ENCODE measurements around the gene FBLN2. TPM values are rescaled to one million over a fixed set of nuclear protein-coding genes. Genes with fewer than 3 reads are reported as not detected.

FBLN2 gene
- total RNA-seq, 1 donor from 2014 or later, result 9.4 TPM

DNA sequence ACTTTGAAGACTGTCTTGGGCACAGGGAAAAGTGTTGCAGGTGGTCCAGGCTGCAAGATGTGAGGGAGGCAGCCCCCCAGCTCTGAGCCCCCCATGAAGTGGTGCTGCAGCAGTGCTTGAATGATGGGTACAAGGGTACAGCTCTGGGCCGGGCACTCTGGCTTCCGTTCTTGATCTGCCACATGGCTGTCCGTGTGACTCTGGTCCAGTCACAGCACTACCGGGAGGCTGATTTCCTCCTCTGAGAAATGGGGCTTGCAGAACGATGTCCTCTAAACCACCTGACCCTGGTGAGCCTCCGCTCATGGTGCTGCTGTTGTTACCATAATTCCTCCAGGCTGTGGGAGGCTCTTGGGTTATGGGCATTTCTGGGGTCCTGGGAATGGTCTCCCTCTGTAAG, 75.1 kb downstream of the FBLN2 start:
- DNase-seq (ENCODE audit: low read depth), result no peak

DNA sequence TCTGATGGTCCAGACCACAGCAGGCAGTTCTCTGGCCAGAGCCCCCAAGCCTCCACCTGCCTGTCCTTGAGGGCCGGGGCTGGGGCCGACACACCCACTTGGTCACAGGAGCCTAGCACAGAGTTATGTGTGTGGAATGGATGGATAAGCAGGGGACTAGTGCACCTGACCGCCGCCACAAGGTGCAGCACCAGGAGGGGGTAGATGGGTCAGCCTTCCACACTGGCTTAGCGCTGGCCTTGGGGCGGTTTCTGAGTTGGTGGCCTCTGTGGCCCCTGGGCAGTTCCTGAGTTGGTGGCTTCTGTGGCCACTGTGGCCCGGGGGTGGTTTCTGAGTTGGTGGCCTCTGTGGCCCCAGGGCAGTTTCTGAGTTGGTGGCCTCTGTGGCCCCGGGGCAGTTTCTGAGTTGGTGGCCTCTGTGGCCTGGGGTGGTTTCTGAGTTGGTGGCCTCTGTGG, 75.8 kb downstream of the FBLN2 start:
- DNase-seq (ENCODE audit: low read depth), result no peak

DNA sequence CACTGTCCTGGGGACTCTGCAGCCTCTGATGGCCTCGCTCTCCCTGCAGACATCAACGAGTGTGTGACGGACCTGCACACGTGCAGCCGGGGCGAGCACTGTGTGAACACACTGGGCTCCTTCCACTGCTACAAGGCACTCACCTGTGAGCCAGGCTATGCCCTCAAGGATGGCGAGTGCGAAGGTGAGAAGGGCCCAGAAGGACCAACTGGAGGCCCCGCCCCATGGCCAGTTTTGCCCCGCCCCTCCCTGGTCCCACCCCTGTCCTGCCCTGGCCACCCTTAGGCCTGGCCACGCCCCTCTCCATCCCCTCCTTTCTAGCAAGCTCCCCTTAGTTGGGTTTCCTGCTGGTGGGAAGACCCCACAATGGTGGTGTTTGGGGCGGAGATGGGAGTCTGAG, 77.5 kb downstream of the FBLN2 start:
- no peak for DNase-seq (ENCODE audit: low read depth)

DNA sequence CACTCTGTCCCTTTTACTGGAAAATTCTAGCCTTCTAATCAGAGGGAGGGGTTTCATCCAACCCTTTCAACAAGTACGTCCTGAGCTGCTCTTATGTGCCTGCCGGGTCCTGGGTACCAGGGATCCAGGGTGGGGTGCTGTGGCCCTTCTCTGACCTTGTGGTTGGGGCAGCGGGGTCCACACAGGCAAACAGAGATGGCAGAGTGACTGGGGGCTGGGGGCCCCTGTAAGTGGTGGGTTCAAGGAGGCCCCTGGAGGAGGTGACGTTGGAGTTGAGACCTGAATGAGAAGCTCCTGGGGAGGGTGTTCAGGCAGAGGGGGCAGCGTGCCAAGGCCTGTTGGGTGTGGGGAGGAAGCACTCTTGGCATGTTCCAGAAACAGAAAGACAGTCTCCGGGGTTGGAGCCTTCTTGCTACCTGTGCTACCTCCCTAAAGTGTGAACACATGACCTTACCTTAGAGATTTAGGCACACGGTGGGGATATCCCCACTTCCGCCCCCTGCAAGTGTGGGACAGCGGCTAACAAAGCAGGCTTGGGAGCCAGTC, 78.1 kb downstream of the FBLN2 start:
- DNase-seq (ENCODE audit: low read depth), result no peak

DNA sequence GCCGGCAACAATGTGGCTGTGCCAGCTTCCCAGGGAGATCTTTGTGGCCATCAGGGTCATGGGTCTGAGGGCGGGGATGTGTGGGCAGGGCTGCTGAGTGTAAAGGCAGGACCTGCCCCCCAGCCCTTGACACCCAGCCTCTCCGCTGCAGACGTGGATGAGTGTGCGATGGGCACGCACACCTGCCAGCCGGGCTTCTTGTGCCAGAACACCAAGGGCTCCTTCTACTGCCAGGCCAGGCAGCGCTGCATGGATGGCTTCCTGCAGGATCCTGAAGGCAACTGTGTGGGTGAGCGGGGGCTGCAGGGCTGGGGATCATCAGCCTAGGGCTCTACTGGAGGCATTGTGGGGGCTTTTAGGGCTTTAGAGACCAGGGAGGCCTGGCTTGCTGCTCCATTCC, 78.8 kb downstream of the FBLN2 start:
- DNase-seq (ENCODE audit: low read depth), result no peak

DNA sequence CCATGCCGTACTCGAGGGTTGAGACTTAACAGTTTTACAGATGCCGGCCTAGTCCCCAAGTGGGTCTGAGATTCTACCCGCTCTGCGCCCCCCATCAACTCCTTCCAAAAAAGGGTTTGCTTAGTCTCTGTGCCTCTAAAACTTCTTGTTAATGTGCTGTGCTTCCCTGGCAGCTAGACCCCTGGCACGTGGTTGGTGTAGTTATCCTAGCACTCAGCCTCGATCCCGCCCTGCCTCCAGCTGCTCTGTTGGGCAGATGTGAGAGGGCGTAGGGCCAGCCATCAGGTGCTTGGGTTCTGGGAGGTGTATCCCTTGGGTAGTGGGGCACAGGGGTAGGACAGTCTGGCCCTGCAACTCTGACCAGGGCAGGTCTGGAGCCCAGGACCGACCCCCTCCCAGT, 79.5 kb downstream of the FBLN2 start:
- no peak for DNase-seq (ENCODE audit: low read depth)

DNA sequence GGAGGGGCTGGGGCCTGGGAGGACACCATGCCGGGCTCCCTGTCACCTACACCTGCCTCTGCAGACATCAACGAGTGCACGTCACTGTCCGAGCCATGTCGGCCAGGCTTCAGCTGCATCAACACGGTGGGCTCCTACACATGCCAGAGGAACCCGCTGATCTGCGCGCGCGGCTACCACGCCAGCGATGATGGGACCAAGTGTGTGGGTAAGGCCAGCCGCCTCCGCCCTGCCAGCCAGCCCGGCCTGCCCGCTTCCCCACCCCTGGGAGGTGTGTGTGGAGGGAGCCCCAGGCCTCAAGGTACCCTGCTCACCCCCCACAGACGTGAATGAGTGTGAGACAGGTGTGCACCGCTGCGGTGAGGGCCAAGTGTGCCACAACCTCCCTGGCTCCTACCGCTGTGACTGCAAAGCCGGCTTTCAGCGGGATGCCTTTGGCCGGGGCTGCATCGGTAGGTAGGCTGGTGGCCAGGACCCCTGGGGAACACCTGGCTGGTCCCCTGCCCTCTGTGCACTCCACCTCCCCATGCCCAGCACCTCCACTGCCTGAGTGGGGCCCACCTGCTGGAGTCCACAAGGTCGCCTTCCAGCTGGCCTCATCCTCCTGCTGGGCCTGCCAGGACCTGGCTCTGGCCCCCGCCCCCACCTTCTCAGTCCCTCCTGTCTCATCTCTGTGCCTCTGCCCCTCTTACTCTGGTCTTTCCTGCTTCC, 80.1 kb downstream of the FBLN2 start:
- no peak for DNase-seq (ENCODE audit: low read depth)

DNA sequence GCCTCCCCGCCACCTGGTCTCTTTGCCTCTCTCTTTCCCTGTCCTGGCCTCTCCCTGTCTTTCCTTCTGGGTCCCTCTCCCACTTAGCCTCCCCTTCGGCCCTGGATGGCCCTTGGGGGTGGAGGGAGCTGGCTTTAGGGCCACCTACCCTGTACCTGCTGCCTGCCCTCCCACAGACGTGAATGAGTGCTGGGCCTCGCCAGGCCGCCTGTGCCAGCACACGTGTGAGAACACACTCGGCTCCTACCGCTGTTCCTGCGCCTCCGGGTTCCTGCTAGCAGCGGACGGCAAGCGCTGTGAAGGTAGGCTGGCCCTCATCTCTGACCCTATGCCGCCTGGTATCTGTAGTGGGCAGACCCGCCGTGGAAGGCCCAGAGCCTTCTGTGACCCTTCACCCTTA, 80.7 kb downstream of the FBLN2 start:
- no peak for DNase-seq (ENCODE audit: low read depth)

DNA sequence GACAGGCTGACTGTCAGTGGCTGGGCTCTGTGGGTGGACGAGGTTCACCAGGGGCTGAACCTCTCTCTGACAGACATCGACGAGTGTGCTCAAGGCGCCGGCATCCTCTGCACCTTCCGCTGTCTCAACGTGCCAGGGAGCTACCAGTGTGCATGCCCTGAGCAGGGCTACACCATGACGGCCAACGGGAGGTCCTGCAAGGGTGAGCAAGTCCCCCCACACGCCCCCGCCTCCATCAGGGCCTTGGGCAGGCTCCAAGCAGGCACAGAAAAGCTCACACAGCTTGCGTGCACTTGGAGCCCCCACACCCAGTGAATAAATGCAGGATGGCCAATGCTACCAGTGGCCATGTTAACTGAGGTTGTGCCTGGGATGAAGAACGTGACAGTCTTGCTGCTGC, 82.3 kb downstream of the FBLN2 start:
- no peak for DNase-seq (ENCODE audit: low read depth)

DNA sequence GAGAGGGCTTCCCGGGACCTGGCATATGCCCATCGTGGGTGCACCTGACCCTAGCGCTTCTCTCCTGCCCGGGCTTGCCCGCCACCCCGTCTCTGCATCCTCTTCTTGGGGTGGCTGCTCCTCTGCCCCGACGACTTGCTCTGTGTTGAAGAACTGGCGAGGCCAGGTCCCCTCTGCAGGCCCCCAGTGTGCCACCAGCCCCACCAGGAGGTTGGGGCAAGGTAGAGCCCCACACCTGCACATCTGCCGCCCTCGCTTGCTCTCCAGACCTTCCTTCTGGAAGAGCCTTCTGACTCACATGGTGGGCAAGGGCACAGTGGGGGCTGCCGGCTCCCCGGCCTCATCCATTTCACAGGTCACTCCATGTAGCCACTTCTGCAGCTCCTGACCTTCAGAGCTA, 84.3 kb downstream of the FBLN2 start:
- DNase-seq (ENCODE audit: low read depth), result no peak

DNA sequence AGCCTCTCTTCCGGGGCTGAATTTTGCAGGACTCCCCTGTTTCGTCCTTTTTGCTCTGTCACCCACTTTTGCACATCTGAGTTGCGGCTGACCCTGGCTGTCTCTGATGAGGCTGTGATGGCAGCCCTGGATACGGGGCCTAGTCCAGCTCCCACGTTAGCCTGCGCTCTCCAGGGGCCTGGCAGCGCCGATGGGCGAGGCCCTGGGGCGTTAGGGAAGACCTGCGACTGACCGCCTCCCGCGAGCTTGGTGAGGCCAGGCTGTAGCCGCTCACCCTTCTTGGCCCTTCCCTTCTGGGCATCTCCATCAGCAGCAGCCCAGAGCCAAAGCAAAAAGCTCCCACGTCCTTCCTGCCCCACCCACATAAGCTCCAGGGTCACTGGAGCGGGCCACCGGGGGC, 85.2 kb downstream of the FBLN2 start:
- DNase-seq (ENCODE audit: low read depth), result no peak

DNA sequence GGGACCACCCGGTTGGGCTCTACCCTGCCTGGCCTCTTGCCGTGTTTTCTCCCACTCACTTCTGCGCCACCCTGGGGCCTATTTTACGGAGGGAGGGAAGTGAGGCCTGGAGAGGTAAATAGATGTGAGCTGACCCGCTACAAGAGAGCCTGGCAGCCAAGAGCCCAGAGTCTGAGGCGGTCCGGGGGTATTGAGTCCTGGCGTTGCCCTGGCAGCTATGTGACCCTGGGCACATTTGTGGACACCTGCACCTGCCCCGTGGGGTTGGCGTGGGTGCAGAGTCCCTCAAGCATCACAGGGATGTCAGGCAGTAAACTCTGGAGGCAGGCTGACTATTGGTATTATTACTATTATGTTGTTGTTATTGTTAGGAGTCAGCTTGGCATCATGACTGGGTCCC, 85.7 kb downstream of the FBLN2 start:
- no peak for DNase-seq (ENCODE audit: low read depth)

DNA sequence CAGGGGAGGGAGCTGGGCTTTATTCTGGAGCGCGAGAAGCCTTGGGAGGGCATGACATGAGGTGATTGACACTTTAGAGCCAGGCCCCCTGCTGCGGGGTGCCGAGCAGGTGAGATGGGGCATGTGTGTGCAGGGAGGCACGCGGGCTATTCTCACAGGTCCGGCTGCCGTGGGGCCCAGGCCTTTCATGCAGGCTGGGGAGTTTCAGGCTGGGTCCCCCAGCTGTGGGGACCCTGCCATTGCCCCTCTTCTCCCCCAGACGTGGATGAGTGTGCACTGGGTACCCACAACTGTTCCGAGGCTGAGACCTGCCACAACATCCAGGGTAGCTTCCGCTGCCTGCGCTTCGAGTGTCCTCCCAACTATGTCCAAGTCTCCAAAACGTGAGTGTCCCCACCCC, 87.3 kb downstream of the FBLN2 start:
- no peak for DNase-seq (ENCODE audit: low read depth)

DNA sequence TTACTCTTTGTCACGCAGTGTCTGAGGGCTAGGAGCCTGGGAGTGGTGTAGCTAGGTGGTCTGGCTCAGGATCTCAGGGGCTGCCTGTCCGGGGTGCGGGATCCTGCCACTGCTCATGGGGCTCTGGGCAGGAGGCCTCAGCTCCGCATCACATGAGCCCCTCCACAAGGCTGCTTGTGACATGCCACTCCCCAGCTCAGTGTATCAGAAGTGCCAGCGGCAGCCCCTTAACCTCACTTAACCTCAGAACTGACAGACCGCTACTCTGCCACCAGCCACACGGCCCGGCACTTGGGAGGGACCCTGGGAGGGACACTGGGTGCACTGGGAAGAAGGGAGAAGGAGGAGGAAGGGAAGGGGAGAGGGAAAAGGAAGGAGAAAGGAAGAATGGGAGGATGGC, 87.9 kb downstream of the FBLN2 start:
- no peak for DNase-seq (ENCODE audit: low read depth)

DNA sequence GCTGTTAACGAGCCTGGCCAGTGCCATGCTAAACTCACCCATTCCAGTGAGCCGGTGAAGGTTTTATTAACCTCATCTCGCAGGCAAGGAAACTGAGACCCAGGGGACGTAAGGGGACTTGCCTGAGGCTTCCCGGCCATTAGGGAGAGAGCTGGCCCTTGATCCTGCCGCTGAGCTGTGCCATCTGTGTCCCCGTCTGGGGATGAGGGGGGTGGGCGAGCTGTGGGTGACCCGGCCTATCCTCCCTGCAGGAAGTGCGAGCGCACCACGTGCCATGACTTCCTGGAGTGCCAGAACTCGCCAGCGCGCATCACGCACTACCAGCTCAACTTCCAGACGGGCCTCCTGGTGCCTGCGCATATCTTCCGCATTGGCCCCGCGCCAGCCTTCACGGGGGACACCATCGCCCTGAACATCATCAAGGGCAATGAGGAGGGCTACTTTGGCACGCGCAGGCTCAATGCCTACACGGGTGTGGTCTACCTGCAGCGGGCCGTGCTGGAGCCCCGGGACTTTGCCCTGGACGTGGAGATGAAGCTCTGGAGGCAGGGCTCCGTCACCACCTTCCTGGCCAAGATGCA, 88.5 kb downstream of the FBLN2 start:
- DNase-seq (ENCODE audit: low read depth), result no peak

DNA sequence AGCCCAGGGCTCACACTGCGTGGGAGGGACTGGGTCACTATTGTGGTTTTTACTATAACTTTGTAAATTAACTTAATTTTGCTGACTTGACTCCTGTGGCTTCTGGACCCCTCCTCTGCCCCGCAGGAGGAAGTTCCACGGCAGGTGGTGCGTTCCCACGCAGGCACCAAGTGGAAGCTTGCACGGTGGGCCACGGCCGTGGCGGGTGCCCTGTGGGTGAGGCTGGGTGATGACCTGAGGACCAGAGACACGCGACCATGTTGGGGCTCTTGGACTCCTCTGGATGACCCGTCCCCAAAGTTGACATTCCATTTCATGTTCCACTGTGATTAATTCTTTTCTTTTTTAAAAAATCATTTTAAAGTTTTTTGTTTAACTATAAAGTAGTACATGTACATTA, 89.0 kb downstream of the FBLN2 start:
- no peak for DNase-seq (ENCODE audit: low read depth)

DNA sequence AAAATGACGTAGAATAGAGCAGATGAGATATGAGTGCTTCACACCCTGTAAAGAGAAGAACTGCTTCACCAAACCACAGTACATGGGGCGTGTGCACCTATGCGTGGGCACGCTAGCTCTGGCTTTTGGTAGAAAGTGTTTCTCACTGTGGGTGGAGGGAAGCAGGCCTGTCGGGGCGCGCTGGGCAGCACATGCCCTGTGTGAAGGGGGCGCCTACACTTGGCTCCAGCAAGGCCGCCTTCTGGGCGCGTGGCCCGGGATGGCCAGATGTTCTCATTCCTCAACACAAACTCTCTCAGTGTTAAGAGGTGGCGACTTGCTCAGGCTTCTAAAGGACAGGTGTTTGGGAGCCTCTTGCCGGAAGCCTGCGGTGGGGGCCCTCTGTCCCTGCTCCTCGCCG, 90.0 kb downstream of the FBLN2 start:
- no peak for DNase-seq (ENCODE audit: low read depth)

DNA sequence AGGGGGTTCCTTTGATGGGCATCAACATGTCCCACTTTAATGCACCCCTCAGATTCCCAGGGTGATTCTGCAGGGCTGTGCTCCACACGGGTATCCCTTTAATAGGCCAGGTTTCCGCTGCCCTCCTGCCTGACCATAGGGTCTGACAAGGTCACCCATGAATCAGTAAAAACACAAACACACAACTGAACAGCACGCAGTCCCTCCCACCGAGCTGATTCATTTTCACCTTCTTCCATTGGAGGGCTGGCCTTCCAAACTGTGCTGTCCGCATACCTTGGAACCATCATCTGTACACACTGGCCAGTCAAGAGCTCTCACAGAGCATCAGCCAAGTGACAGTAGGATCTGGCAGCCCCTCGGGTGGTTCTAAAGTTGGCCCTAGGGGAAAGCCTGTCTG, 93.7 kb downstream of the FBLN2 start:
- DNase-seq (ENCODE audit: low read depth), result no peak

DNA sequence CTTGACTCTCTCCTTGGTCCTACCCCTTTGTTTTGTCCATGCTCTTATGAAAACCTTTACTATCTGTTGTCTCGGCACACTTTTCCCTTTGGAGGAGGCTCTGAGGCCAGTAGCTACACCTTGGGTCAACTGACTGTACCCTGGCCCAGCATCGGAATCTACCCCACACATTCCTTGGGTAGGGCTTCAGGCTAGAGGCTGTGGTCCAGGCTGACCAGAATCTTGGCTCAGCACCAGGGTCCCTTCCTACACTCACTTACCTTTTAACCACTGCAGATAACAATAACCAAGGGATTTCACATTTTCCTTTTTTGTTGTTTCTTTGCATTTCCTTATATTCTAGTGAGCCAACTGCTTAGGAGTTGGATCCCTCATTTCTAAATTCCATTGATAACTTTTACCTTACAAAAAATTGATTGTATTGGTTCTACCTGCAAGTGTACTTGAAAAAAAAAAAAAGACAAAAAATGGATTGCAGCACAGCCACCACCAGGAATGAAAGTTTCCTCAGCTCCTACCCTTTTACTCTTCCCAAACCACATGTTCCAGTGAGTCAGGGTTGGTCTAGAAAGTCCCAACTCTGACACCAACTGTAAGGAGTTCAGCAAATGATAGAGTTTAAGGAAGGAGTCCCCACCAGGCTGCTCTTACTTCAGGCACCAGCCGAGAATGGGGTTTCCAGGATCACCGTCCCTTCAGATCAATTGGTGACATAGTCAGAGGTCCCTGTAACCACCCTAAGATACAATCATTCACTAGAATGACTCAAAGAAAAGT, 95.6 kb downstream of the FBLN2 start:
- DNase-seq (ENCODE audit: low read depth), result peak; percentile 33

DNA sequence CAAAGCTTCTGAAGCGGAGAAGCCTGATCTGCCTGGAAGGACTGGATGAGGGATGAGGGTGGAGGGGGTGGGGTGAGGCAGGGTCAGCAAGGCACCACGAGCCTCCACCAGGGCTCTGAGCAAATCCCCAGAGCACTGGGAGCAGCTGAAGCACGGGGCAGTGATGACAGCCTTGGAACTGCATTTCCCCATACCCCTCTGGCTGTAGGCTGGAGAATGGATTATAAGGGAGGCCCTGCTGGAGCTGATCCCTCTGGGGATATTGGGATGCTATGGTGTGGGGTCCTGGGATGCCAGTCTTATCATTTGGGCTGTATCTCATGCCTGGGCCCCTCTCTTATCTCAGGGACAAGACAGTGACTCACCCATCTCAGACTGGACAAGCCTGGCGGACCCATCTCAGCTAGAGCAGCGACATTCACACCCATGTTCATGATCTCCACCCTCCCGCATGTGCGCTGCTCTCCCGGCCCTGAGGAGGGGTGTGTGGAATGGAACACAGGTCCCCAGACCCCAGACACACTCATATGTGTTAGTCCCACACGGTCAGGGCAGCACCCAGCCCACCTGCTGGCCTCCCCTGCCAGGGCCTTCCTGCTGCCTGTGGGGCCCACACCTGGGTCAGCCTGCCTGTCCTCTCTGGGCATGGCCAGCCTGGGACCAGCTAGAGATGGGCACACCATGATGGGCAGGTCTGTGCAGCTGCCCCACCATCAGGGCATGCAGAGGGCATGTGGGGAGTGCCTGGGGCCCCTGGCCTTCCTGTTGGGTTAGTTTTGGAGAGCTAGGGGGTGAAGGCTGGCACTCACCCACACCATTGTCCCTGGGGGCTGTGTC, 97.1 kb downstream of the FBLN2 start:
- no peak for DNase-seq (ENCODE audit: low read depth)

DNA sequence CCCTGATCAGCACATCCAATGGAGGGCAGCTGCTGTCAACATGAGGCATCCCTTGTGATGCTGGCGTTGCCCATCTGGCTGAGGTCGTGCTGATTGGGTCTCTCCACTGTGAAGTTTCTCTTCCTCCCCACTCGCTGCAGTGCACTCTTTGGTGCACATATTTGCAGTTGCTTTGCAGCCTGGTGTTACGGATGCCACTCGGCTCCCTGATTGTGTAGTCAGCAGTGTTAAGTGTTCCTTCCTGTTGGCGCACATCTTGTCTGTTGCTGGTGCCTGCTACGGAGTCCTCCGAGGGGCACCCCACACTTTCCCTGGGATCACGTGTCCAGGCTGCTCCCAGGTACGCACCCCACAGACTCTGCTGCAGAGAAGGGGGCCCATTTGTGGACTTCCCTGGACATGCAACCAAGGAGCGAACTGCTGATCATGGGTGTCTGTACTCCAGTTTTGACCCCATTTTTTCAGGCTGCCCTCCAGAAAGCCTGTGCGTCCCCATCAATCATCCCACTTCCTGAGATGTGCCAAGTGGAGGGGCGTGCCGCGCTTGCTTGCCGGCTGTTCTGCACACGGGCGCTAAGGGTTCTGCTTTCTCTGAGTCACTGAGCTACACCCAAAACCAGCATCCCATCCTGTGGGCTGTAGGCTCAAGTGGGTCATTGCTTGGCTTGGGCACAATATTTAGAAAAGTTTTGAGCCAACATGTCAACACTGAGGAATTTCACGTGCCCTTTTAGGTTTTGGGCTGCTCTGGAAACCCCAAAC, 98.6 kb downstream of the FBLN2 start:
- DNase-seq (ENCODE audit: low read depth), result no peak

All from renal cortical epithelial cell (primary cell).